AG20443 (cell line): ENCODE results near the gene ZNF700.
A peak's percentile ranks its signal among the peaks of the same experiment; 100 is the strongest.
"Not testable (repeated sequence)": the region's sequence is repeated elsewhere in the genome, so short reads cannot be mapped to it uniquely, and the experiment has no call there.

Experiments used
- DNase-seq: peaks from one replicate; pipeline ENCODE4 v3.0.0; 2012; ENCODE audit warnings: low spot score, mixed read lengths

Gene ZNF700

GRCh38 chr19:11941361-11941887 is 16.5 kb downstream of the ZNF700 start:
- DNase-seq, result not testable (repeated sequence)

- no peak for DNase-seq
Measured at GRCh38 chr19:11942008-11942842, 17.3 kb downstream of the ZNF700 start.

GRCh38 chr19:11942843-11943108 is 17.9 kb downstream of the ZNF700 start:
- no peak for DNase-seq

- DNase-seq, result no peak
Measured at GRCh38 chr19:11944656-11945055, 19.7 kb downstream of the ZNF700 start.

- no peak for DNase-seq
Measured at GRCh38 chr19:11948646-11949045, 23.7 kb downstream of the ZNF700 start.

- DNase-seq, result no peak
Measured at GRCh38 chr19:11949201-11949600, 24.3 kb downstream of the ZNF700 start.

- not testable (repeated sequence) for DNase-seq
Measured at GRCh38 chr19:11949614-11950080, 24.7 kb downstream of the ZNF700 start.

GRCh38 chr19:11950312-11950711 is 25.4 kb downstream of the ZNF700 start:
- DNase-seq, result no peak

- DNase-seq, result peak; percentile 84
Measured at GRCh38 chr19:11963566-11964355, 38.9 kb downstream of the ZNF700 start.

GRCh38 chr19:11964496-11964857 is 39.6 kb downstream of the ZNF700 start:
- peak; percentile 36 for DNase-seq

- peak; percentile 95 for DNase-seq
Measured at GRCh38 chr19:11964858-11965645, 40.1 kb downstream of the ZNF700 start, which contains the start of gene ZNF763. Gene ZNF763, plus strand, starts transcription at chr19:11965040. Its CDS starts 169 bp downstream, at chr19:11965209.

GRCh38 chr19:11970174-11970573 is 45.3 kb downstream of the ZNF700 start:
- no peak for DNase-seq

GRCh38 chr19:11971041-11971440 is 46.1 kb downstream of the ZNF700 start:
- no peak for DNase-seq

- no peak for DNase-seq
Measured at GRCh38 chr19:11973019-11973810, 48.3 kb downstream of the ZNF700 start.

GRCh38 chr19:11978492-11979100 is 53.7 kb downstream of the ZNF700 start:
- DNase-seq, result no peak

GRCh38 chr19:11979527-11979926 is 54.6 kb downstream of the ZNF700 start:
- DNase-seq, result no peak

GRCh38 chr19:11982526-11982925 is 57.6 kb downstream of the ZNF700 start:
- no peak for DNase-seq

- no peak for DNase-seq
Measured at GRCh38 chr19:11984986-11985385, 60.1 kb downstream of the ZNF700 start.

- no peak for DNase-seq
Measured at GRCh38 chr19:11986754-11987153, 61.8 kb downstream of the ZNF700 start.

- DNase-seq, result peak; percentile 98
Measured at GRCh38 chr19:11987405-11988281, 62.7 kb downstream of the ZNF700 start.
